GM18873 (cell line): Measurements from ENCODE around the gene RAB21.
"Not testable (repeated sequence)": the region's sequence is repeated elsewhere in the genome, so short reads cannot be mapped to it uniquely, and the experiment has no call there.

Source experiments
- ATAC-seq: cut with Tn5 transposase; IDR thresholded peaks from one replicate; pipeline ENCODE4 v1.9.1; 2021; ENCODE audit warnings: mild to moderate bottlenecking, moderate library complexity, moderate number of reproducible peaks; ENCODE audit not compliant: unreplicated experiment, low FRiP score

The RAB21 gene

GRCh38 chr12:71748081-71748850 lies 6.4 kb upstream of the RAB21 start:
- ATAC-seq = no peak

DNA sequence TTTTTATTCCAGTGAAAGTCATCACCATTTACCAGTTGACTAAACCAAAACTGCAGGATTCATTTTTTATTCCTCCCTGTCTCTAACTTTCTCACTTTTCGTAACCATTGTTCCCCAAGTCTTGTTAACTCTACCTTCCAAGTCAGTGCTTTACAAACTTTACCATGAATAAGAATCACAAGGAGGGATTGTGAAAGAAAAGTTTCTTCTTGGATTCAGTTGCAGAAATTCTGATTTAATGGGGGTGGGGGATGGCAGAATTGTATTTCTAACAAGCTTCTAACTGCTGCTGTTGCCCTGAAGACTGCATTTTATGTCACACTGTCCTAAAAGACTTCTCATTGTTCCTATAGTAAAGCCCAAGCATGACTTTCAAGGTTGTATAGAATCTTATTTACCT lies 5.0 kb upstream of the RAB21 start:
- ATAC-seq = no peak

DNA sequence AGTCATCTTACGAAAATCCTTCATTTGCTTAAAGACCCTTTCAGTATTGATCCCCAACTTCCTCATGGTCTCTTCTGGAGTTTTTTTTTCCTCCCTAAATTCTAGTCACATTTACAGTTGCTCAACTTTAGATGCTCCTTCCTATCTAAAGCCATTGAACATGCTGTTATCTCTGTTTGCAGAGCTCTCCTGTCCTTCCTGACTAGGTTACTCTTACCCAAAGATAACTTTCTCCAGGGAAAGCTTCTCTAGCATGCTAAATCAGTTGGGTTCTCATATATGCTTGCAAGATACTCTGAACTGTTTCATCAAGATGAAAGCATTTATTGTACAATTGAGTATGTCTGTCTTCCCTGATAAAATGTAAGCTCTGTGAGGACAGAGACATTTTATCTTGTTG lies 1.8 kb upstream of the RAB21 start:
- ATAC-seq = no peak

DNA sequence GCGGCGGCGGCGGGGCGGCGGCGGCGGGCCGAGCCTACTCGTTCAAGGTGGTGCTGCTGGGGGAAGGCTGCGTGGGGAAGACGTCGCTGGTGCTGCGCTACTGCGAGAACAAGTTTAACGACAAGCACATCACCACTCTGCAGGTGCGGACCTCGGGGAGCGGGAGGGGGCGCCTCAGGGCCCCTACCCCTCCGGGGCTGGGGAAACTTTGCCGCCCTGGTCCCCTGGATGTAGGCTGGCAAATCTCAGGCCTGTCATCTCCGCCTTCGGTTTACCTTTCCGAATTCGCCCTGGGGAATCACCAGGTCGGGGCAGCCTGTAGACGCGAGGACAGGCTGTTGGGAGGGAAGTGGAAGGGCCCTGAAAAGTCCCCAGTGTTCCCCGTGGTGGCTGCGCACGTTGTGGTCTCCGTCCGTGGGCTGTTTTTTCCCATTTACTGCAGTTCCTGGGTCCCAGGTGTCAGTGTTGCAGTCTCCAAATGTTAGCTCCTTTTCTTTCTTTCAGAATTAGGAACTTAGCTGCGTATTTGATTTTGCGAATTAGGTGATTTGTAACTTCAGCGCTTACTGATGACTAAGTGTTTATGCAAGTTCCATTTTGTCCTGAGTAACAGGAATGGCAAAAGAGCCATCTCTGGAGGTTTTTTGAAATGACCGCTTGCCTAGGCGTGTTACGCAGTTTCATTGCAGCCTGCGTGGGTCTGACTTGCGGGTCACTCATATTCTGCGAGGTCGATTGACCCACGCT lies 656 bp downstream of the RAB21 start:
- ATAC-seq = peak; percentile 51

DNA sequence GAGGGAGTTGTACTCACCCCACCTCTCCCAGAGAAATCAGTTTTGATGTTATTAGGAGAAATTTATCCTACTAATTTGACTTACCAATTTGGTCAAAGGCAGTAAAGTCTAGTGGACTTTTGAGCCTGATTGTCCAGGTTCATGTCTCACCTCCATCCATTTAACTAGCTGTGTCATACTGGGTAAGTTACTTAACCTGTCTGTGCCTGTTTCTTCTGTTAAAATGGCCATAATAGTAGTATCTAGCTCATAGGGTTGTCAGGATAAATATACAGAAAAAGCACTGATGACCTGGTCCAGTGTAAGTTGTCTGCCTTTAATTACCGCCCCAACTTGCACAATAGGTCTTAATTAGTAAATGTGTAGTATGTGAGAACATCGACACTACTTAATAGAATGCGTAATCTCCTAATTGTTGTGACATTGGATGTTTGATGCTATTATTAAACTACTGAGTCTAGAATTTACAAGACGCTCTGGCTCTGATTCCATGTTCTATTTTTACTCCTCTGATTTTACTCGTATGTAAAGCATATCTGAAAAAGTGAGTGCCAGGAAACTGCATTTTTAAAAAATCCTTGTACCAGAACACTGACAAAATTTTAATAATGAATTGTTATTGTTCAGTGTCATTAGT lies 1.5 kb downstream of the RAB21 start:
- ATAC-seq = no peak

DNA sequence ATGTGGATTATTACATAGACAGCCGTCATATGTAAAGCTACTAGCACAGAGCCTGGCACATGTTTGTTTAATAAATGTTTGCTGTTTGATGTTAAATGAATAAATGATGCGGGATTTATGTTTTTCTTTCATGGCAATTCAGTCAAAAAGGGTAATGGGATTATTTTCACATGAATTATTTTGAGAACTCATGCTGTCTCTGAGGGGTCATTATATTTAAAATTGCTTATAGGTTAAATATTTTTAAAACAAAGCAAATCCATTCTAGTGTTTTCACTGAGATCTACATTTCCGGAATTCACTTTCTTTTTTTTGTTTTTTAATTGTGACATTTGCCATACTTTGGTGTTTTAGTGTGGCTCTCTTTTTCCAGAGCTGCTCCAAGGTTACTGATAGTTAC lies 5.3 kb downstream of the RAB21 start:
- ATAC-seq = no peak

- ATAC-seq = no peak
These were observed 5.8 kb downstream of the RAB21 start for GRCh38 chr12:71760471-71760870.

DNA sequence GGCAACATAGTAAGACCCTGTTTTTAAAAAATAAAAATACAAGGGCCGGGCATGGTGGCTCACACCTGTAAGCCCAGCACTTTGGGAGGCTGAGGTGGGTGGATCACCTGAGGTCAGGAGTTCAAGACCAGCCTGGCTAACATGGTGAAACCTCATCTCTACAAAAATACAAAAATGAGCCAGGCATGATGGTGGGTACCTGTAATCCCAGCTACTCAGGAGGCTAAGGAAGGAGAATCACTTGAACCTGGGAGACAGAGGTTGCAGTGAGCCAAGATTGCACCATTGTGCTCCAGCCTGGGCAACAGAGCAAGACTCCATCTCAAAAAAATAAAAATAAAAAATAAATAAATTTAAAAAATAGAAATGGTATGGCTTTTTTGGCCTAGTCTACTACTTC lies 6.7 kb downstream of the RAB21 start:
- ATAC-seq = not testable (repeated sequence)

DNA sequence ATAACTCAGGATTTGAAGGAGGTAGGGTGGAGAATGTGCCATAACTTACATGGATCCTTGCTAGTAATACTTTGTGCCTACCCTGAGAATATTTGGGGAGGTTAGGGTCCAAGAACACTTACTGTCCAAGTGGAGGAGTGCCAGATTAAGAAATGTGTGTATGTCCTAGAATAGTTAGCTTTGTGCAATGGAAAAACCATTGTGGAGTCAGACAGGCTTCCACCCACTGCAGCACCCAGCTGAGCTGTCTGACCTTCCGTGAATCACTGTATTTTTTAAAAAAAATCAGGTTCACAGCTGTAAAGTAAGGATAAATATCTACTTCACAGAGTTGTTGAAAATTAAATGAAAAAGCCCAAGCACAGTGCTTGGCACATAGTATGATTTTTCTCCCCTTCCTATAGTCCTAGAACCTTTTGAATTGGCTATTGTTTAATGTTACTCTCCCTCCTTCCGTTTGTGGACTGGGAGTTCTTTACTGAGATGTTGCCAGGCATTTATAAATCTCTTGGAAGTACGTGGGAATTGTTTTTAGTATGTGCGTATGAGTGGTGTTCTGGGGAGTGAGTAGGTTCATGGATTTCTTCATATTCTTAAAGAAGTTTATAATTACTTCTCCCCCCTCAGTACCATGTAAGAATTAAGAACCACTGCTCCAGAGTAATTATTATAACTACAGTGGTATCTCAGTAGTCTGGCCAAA lies 9.2 kb downstream of the RAB21 start:
- no peak for ATAC-seq

GRCh38 chr12:71764587-71765321 lies 10.1 kb downstream of the RAB21 start:
- no peak for ATAC-seq

GRCh38 chr12:71766202-71766601 lies 11.5 kb downstream of the RAB21 start:
- ATAC-seq = no peak

- ATAC-seq = no peak
These were observed 12.5 kb downstream of the RAB21 start for GRCh38 chr12:71767183-71767582.

GRCh38 chr12:71768900-71769299 lies 14.2 kb downstream of the RAB21 start:
- no peak for ATAC-seq

DNA sequence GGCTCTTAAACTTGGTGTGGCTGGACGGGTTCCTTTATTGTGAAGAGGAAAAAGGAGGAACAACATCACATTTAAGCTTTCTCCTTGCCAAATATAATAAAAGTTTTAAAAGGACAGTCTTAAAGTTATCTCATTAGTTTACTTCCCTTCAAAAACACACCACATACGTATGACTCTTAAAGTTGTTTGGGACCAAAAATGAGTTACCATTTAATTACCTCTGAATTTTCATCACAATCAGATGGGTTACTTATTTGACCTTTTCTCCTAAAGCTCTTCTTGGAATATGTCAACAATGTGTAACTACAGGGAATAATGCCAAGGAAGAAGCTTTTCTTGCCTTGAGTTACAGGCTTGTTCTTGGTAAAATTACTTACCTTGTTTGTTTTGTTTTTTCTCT lies 16.4 kb downstream of the RAB21 start:
- no peak for ATAC-seq

GRCh38 chr12:71772735-71773134 lies 18.1 kb downstream of the RAB21 start:
- ATAC-seq = no peak

- ATAC-seq = peak; percentile 47
These were observed 25.7 kb downstream of the RAB21 start for GRCh38 chr12:71780237-71780822.

DNA sequence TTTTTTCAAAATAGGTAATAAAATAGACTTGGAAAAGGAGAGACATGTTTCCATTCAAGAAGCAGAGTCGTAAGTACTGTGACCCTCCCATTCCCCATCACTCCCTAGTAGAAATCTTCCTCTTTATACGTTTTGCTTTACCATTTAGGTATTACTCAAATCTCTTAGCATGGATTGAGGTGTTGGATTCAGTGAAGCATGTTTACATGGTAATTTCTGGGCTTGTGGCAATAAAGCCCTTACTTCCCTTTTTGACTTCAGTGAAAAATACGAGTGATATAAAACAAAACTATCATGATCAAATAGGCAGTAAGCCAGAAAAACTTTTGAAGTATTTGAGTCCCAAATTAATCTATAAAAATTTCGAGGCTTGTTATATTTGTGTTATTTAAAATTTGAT lies 27.4 kb downstream of the RAB21 start:
- ATAC-seq = no peak

GRCh38 chr12:71786829-71787228 lies 32.2 kb downstream of the RAB21 start:
- no peak for ATAC-seq

DNA sequence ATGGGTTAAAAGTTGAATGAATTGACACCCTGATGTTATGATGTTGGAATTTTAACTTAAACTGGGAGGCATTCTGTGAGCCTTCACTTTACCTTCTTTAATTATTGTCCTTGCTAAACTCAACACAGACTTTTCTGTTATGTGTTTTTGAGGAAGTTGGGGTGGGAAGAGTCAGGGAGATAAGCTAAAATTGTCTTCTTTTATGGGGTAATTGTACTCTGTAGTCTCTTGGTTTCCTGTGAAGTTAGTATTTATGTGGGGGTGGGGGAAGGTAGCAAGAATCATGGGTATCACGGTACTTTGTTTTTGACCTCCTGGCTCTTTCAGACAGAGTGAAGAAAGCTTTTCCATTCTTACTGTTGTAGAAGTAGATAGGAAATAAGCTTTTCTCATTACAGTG lies 32.9 kb downstream of the RAB21 start:
- no peak for ATAC-seq

- no peak for ATAC-seq
These were observed 35.7 kb downstream of the RAB21 start for GRCh38 chr12:71790331-71790730.
